GM18499 (cell line): Measurements from ENCODE around the gene ZSCAN32.

Experiments used
- ATAC-seq: cut with Tn5 transposase; IDR thresholded peaks from one replicate; pipeline ENCODE4 v1.9.1; 2021; ENCODE audit warnings: moderate number of reproducible peaks; ENCODE audit not compliant: insufficient read depth, unreplicated experiment

The ZSCAN32 gene

GRCh38 chr16:3362931-3363330, 37.9 kb downstream of the ZSCAN32 start:
- no peak for ATAC-seq

DNA sequence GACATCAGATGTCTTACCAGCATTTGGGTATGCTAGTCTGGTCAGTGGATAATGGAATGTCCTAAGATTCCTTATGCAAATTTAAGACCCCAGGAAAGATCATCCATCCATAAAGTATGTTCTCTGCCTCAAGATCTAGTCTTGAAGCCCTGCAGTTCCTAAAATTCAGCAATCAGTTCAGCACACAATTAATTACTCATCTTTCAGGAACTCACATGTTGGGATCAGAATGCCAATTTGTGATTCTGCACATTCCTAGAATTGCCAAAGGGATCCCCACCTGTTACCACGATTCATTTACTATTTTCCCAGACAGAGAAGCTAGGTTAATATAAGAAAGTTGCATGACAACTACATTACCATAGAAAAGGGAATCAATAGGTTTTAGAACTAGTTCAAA, 41.9 kb downstream of the ZSCAN32 start:
- no peak for ATAC-seq

DNA sequence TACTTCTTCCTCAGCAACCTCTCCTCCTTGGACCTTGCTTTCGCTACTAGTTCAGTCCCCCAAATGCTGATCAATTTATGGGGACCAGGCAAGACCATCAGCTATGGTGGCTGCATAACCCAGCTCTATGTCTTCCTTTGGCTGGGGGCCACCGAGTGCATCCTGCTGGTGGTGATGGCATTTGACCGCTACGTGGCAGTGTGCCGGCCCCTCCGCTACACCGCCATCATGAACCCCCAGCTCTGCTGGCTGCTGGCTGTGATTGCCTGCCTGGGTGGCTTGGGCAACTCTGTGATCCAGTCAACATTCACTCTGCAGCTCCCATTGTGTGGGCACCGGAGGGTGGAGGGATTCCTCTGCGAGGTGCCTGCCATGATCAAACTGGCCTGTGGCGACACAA, 44.7 kb downstream of the ZSCAN32 start:
- ATAC-seq = no peak

DNA sequence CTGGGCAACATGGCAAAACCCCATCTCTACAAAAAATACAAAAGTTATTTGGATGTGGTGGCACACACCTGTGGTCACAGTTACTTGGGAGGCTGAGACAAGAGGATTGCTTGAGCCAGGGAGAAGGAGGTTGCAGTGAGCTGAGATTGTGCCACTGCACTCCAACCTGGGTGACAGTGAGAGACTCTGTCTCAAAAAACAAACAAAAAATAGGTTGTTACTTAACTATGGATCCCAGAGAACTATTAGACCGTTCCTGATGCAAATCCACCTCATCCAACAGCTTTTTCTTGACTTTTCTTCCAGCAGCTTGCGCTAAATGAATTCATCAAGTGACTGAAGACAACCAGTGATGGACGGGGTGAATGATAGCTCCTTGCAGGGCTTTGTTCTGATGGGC, 45.2 kb downstream of the ZSCAN32 start, which contains the start of gene OR2C1:
OR2C1 (plus strand) TSS at position 301 of the 400 bp plus-strand sequence; CDS start at position 353, 52 bp downstream.
- ATAC-seq = no peak

DNA sequence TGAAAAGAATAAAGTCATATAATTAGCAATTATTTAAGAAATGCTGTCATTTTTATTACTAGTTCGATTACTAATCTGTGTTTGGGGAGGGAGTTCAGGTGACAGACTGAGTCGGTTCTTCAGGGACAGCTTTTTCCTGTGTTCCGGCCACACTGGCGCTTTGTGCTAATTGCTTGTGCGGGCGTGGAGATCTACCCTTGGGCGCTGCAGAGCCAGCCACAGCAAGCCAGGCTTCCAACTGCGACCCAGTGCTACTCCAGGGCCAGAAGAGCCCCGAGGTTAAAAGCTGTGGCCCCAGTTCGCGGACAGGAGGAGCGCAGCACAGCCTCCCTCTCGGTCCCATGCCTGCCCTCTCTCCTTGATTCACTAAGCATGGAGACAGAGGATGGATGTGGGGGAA, 51.6 kb downstream of the ZSCAN32 start:
- no peak for ATAC-seq

- ATAC-seq = no peak
Measured at GRCh38 chr16:3348547-3349167, 52.1 kb downstream of the ZSCAN32 start.

GRCh38 chr16:3347586-3347985, 53.2 kb downstream of the ZSCAN32 start:
- ATAC-seq = no peak

- ATAC-seq = no peak
Measured at GRCh38 chr16:3346041-3346440, 54.8 kb downstream of the ZSCAN32 start.
